SU-DHL-6 (cell line): ENCODE results near the gene UBE2Q1.

ENCODE experiments used
- H2AFZ ChIP-seq: fragments of 200-600 bp; sonication (generic); 2 replicates; pipeline ENCODE4 v1.6.1; 2014; ENCODE audit warnings: low read depth, mild to moderate bottlenecking, moderate library complexity, mixed read lengths, antibody characterized with exemption, low read length; ENCODE audit not compliant: severe bottlenecking
- H3F3A ChIP-seq: fragments of 200-600 bp; shearing (Covaris generic); 2 replicates; pipeline ENCODE4 v1.6.0; 2016; ENCODE audit warnings: antibody characterized with exemption, mild to moderate bottlenecking; ENCODE audit not compliant: insufficient read depth
- H3K27ac ChIP-seq: fragments of 200-600 bp; sonication (generic); 2 replicates; pipeline ENCODE4 v1.5.1; 2016; ENCODE audit warnings: low read depth, mild to moderate bottlenecking, low read length, moderate library complexity, mixed read lengths
- H3K27me3 ChIP-seq: fragments of 200-600 bp; sonication (generic), shearing (Covaris generic); 2 replicates; pipeline ENCODE4 v1.6.0; 2014; ENCODE audit warnings: mild to moderate bottlenecking, low read length
- H3K36me3 ChIP-seq: fragments of 200-600 bp; sonication (generic); 2 replicates; pipeline ENCODE4 v1.6.1; 2014; ENCODE audit warnings: mild to moderate bottlenecking, low read length, mixed read lengths
- H3K4me2 ChIP-seq: fragments of 300-600, 200-600 bp; shearing (Covaris generic), sonication (generic); 2 replicates; pipeline ENCODE4 v1.6.0; 2014; ENCODE audit warnings: low read length, low read depth, mild to moderate bottlenecking; ENCODE audit not compliant: poor library complexity, severe bottlenecking
- H3K4me3 ChIP-seq: fragments of 200-600 bp; sonication (generic); 2 replicates; pipeline ENCODE4 v1.5.1; 2014; ENCODE audit warnings: antibody characterized with exemption, low read length, mild to moderate bottlenecking, mixed read lengths; ENCODE audit not compliant: insufficient read depth, poor library complexity, severe bottlenecking
- H3K79me2 ChIP-seq: fragments of 200-600 bp; sonication (generic); 2 replicates; pipeline ENCODE4 v1.6.1; 2014; ENCODE audit warnings: mild to moderate bottlenecking, low read length, moderate library complexity; ENCODE audit not compliant: insufficient read depth
- H3K9ac ChIP-seq: fragments of 200-600 bp; sonication (generic); 2 replicates; pipeline ENCODE4 v1.7.0; 2014; ENCODE audit warnings: mild to moderate bottlenecking, low read length
- H3K9me2 ChIP-seq: fragments of 200-600 bp; sonication (generic); replicated peaks from 2 replicates; pipeline ENCODE4 v1.6.1; 2014; ENCODE audit warnings: low read length; ENCODE audit not compliant: insufficient read depth
- H3K9me3 ChIP-seq: fragments of 200-600 bp; sonication (generic); 2 replicates; pipeline ENCODE4 v1.6.1; 2014; ENCODE audit warnings: low read length, mixed read lengths; ENCODE audit not compliant: insufficient read depth
- H4K20me1 ChIP-seq: fragments of 200-600 bp; sonication (generic); 2 replicates; pipeline ENCODE4 v1.6.1; 2014; ENCODE audit warnings: low read depth, mild to moderate bottlenecking, antibody characterized with exemption, low read length, moderate library complexity, mixed read lengths
- CTCF ChIP-seq: fragments of 200-600 bp; sonication (generic); IDR thresholded peaks from one replicate; pipeline ENCODE4 v1.5.1; 2017; ENCODE audit warnings: antibody characterized with exemption, mild to moderate bottlenecking, low read length, moderate library complexity; ENCODE audit not compliant: insufficient read depth, poor library complexity, severe bottlenecking
- EZH2phosphoT487 ChIP-seq: fragments of 200-600 bp; sonication (generic), shearing (Covaris generic); conservative IDR thresholded peaks from 2 replicates; pipeline ENCODE4 v1.6.1; 2018; ENCODE audit warnings: mild to moderate bottlenecking, antibody characterized with exemption, low read length, moderate library complexity, mixed read lengths

The UBE2Q1 gene

DNA sequence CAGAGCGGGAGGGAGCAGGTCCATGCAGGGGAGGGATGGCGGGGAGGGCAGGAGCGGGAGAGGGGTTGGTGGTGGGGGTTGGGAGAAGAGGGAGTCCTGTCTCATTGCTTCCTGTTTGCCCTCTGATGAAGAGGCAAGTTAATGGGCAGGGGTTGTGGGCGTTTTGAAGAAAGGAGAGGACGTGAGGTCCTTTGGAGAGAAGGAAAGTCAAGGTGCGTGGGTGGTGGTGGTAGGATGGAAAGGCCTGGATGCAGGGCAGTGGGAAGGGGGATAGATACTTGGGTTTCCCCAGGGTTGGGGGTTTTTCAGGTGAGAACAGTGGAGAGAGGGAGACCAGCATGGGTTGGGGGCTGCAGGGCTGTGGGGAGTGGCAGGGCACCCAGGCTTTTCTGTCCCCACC lies 17.2 kb downstream of the UBE2Q1 start:
- Histone ChIP-seq H3K36me3 (no peaks in the 10 kb centered on the region), H3K9me3 (no peaks in the 10 kb centered on the region), H3F3A (no peaks in the 10 kb centered on the region), H3K4me3 (no peak overlapping the region), H4K20me1 (no peaks in the 10 kb centered on the region), H3K4me2 (no peak overlapping the region), H2AFZ (no peak overlapping the region), H3K79me2 (no peaks in the 10 kb centered on the region), H3K9me2 (no peaks in the 10 kb centered on the region), H3K27me3 (no peaks in the 10 kb centered on the region), H3K9ac (no peak overlapping the region), H3K27ac (no peak overlapping the region)
- no peak for TF ChIP-seq CTCF
- TF ChIP-seq EZH2phosphoT487 = no peak

DNA sequence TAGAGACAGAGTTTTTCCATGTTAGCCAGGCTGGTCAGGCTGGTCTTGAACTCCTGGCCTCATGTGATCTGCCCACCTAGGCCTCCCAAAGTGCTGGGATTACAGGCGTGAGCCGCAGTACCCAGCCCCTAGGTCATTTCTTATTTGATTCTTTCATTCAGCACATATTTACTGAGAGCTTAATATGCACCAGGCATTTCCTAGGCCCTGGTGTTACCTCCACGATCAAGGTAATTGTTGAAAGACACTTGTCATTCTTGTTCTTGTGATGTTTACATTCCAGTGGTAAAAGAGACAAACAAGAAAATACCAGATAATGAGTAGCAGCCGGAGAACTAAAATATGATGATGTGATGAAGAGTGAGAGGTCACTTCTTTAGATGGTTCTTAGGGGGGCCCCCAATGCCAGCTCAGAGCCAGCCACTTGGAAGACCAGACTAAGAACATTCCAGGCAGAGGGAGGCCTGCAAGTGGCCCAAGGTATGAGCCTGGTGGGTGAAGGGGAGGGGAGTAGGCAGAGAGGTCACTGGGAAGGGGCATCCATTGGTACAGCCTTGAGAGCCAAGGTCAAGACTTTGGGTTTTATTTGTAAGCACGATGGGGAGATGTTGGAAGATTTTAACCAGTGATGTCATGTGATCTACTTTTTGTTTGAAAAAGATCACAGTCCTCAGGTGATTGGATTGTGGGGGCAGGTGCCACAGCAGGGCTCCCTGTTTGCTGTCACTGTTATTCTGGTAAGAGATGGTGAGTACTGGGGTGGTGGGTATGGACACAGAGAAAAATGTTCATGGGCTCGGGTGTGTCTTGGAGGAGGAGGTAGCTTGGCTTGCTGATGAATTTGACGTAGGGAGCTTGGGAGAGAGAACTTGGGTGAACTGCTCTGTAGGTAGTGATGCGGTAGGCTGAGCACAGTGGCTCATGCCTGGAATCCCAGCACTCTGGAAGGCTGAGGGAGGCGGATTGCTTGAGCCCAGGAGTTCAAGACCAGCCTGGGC lies 18.7 kb downstream of the UBE2Q1 start:
- Histone ChIP-seq H3K4me2 (no peak overlapping the region), H3F3A (no peaks in the 10 kb centered on the region), H3K79me2 (no peaks in the 10 kb centered on the region), H3K36me3 (no peaks in the 10 kb centered on the region), H4K20me1 (no peaks in the 10 kb centered on the region), H3K9me3 (no peaks in the 10 kb centered on the region), H3K27me3 (no peaks in the 10 kb centered on the region), H3K9ac (no peak overlapping the region), H3K4me3 (no peak overlapping the region), H2AFZ (no peak overlapping the region), H3K27ac (no peak overlapping the region), H3K9me2 (no peaks in the 10 kb centered on the region)
- no peak for TF ChIP-seq EZH2phosphoT487
- TF ChIP-seq CTCF = no peak

DNA sequence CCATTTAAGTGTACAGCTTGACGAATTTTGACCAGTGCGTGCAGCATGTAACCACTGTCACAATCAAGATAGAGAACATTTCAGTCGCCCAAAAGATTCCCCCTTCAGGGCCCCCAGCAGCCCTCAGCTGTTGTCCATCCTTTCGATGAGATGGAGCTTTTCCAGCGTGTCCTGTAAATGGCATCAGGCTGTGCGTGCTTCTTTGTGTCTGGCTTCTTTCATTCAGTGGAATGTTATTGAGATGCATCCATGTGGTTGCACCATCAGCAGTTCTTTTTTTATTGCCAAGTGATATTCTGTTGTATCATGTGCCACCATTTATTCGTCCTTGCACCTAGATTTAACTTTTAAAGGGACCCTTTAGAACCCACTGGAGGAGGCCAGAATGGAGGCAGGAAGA lies 21.9 kb downstream of the UBE2Q1 start:
- Histone ChIP-seq H3K9me3 (no peaks in the 10 kb centered on the region), H3K9me2 (no peaks in the 10 kb centered on the region), H3K27ac (no peak overlapping the region), H3K36me3 (no peaks in the 10 kb centered on the region), H3K4me2 (no peak overlapping the region), H3K4me3 (no peak overlapping the region), H3K9ac (no peak overlapping the region), H4K20me1 (no peaks in the 10 kb centered on the region), H3K27me3 (no peaks in the 10 kb centered on the region), H3F3A (no peaks in the 10 kb centered on the region), H3K79me2 (no peaks in the 10 kb centered on the region), H2AFZ (no peak overlapping the region)
- no peak for TF ChIP-seq CTCF
- no peak for TF ChIP-seq EZH2phosphoT487
